Activated naive CD4-positive, alpha-beta T cell treated with anti-CD3 and anti-CD28 coated beads, Interleukin-2, amount 50 U/mL, for 72 hours (primary cell): Measurements from ENCODE around the gene SLC22A5. TPM values are rescaled to one million over a fixed set of nuclear protein-coding genes. Genes with fewer than 3 reads are reported as not detected.

ENCODE experiments used
- ATAC-seq, 2 donors: fragments of 150-1000 bp; cut with Tn5 transposase; 2 replicates each; pipeline ENCODE4 v1.10.0; 2021; ENCODE audit warnings: mild to moderate bottlenecking in 2 of 2, moderate library complexity in 2 of 2
- DNase-seq, 2 donors: peaks; one replicate each; pipeline ENCODE4 v3.0.0; 2021 to 2022; ENCODE audit warnings: low spot score in 2 of 2
- H3K27ac Mint-ChIP-seq, 2 donors: one replicate each; pipeline ENCODE4 v1.8.0; 2022; ENCODE audit warnings: mild to moderate bottlenecking in 2 of 2, mixed read lengths in 2 of 2
- H3K36me3 Mint-ChIP-seq, 2 donors: one replicate each; pipeline ENCODE4 v1.8.0; 2022; ENCODE audit warnings: mixed read lengths in 2 of 2
- H3K9me3 Mint-ChIP-seq, 2 donors: one replicate each; pipeline ENCODE4 v1.8.0; 2022; ENCODE audit warnings: mixed read lengths in 2 of 2
- total RNA-seq, 2 donors: library from RNA; stranded (reverse); gene quantifications; one replicate each; pipeline ENCODE4 v1.2.3, GENCODE V29; 2022

The SLC22A5 gene
- total RNA-seq = 1 to 10 TPM; 3.1 to 5.5 TPM

- peak; percentile 93 to 94 for ATAC-seq
- Mint-ChIP-seq H3K36me3 (peaks cover 0 to 13% of the 10 kb centered on the region in 2 donors), H3K27ac (peak within 1 kb of the TSS; percentile 87 to 93), H3K9me3 (no peaks in the 10 kb centered on the region)
- DNase-seq = peak; percentile 74 to 86
Observed at GRCh38 chr5:132369474-132370180, at the start of gene SLC22A5. SLC22A5 (plus strand) TSS chr5:132369710; CDS start chr5:132369973, 263 bp downstream.

GRCh38 chr5:132319975-132320374, 49.5 kb upstream of the SLC22A5 start:
- H3K36me3 Mint-ChIP-seq = no peaks in the 10 kb centered on the region
- no peak overlapping the region for H3K27ac Mint-ChIP-seq
- H3K9me3 Mint-ChIP-seq = no peaks in the 10 kb centered on the region
- ATAC-seq = no peak
- DNase-seq = no peak

GRCh38 chr5:132321109-132321721, 48.3 kb upstream of the SLC22A5 start:
- Mint-ChIP-seq H3K9me3 (no peaks in the 10 kb centered on the region), H3K27ac (no peak overlapping the region), H3K36me3 (no peaks in the 10 kb centered on the region)
- DNase-seq = no peak
- no peak for ATAC-seq

- DNase-seq (no peak), ATAC-seq (no peak)
- Mint-ChIP-seq H3K9me3 (no peaks in the 10 kb centered on the region), H3K36me3 (no peaks in the 10 kb centered on the region), H3K27ac (no peak overlapping the region)
Observed at GRCh38 chr5:132322266-132322665, 47.2 kb upstream of the SLC22A5 start.

DNA sequence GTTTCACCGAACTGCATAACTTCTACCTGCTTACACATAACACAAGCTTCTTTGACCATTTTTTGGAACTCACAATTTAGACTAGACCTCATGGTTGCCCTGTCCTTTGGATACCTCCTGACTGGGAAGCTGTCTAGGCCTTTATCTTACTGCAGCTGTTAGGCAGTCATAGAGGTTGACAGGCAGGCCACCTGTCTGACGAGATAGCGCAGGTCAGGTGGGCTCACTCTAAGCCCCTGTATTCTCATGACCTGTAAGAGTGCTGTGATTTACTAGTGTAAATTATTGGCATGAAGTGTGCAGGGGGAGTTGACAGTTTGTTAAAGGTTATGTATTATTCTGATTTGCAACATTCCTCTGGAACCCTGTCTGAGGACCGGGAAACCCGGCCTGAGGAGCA, 46.3 kb upstream of the SLC22A5 start:
- H3K27ac Mint-ChIP-seq = peak overlapping the region in 1 of 2 donors; percentile 13
- DNase-seq (no peak), ATAC-seq (no peak)
- no peaks in the 10 kb centered on the region for H3K36me3 Mint-ChIP-seq
- no peaks in the 10 kb centered on the region for H3K9me3 Mint-ChIP-seq

DNA sequence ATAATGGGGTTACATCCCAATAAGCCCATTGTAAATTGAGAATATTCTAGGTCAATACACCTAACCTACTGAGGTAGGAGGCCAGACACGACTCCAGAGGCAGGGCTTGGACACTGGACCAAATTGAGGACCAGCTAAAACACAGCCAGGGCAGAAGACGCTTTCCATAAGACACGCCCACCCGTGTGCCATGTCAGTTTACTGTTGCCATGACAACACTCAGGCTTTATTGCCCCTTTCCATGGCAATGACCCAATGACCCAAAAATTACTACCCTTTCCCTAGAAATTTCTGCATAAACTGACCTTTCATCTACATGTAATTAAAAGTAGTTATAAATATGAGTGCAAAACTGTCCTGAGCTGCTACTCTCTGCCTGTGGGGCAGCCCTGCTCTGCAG, 43.8 kb upstream of the SLC22A5 start:
- ATAC-seq = no peak

GRCh38 chr5:132327252-132327955, 42.1 kb upstream of the SLC22A5 start:
- Mint-ChIP-seq H3K9me3 (no peaks in the 10 kb centered on the region), H3K27ac (no peak overlapping the region), H3K36me3 (no peaks in the 10 kb centered on the region)
- no peak for ATAC-seq
- DNase-seq = no peak

More for the DNA sequence above, 43.8 kb upstream of the SLC22A5 start:
- Mint-ChIP-seq H3K27ac (no peak overlapping the region), H3K36me3 (no peaks in the 10 kb centered on the region), H3K9me3 (no peaks in the 10 kb centered on the region)
- DNase-seq = no peak

DNA sequence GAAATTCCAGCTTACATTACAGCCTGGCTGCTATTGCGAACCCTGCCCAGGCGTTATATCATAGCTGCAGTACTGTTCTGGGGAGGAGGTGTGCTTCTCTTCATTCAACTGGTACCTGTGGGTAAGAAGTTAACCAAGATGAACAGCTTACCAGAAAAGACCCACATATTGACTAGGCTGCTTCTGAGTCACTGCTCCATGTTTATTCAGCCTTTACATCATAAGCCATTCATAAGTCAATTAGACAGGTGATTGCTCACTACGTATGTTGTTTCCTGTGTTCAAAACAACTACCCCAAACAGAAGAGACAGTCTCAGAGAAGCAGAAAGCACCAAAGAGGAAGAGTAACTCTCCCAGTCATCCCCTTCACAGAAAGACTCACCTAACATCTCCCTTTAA, 34.7 kb upstream of the SLC22A5 start:
- H3K9me3 Mint-ChIP-seq = no peaks in the 10 kb centered on the region
- DNase-seq (no peak), ATAC-seq (peak in 1 of 2 donors; percentile 99)
- H3K36me3 Mint-ChIP-seq = no peaks in the 10 kb centered on the region
- no peak overlapping the region for H3K27ac Mint-ChIP-seq

DNA sequence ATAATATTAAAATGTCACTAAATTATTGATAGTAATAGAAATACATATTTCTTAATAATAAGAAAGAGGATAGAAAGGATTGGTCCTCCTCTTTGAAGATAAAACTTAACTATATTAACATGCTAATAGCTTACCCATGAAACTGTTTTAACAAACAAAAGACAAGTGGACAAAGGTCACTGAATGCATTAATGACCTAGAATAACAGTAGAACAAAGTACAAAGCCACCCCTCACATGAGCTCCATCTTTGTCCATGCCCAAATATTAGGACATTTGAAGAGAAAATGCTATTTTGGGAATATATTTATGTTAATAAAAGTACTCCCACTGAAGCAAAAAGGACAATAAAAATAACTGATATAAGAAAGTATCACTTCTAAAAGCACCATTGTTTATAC, 34.1 kb upstream of the SLC22A5 start:
- no peak for ATAC-seq
- Mint-ChIP-seq H3K9me3 (no peaks in the 10 kb centered on the region), H3K36me3 (no peaks in the 10 kb centered on the region), H3K27ac (no peak overlapping the region)
- DNase-seq = no peak

DNA sequence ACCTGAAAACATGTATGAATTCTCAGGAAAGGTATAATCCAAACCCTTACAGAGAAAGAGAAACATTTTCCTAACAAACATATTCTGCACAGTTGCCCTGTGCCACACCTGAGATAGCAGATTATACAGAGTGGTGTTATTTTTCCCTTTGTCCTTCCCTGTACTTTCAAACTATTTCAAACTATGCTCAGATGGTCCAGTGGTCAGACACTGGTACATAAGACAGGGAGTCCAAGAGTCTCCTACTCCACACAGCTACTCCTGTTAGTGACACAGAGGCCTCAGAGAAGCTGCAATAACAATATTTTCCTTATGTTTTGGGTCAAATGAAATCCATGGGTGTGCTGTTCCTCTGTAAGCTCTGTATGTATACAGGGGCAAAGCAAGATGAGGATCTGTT, 30.0 kb upstream of the SLC22A5 start:
- DNase-seq = no peak
- Mint-ChIP-seq H3K27ac (no peak overlapping the region), H3K36me3 (no peaks in the 10 kb centered on the region), H3K9me3 (no peaks in the 10 kb centered on the region)
- no peak for ATAC-seq

DNA sequence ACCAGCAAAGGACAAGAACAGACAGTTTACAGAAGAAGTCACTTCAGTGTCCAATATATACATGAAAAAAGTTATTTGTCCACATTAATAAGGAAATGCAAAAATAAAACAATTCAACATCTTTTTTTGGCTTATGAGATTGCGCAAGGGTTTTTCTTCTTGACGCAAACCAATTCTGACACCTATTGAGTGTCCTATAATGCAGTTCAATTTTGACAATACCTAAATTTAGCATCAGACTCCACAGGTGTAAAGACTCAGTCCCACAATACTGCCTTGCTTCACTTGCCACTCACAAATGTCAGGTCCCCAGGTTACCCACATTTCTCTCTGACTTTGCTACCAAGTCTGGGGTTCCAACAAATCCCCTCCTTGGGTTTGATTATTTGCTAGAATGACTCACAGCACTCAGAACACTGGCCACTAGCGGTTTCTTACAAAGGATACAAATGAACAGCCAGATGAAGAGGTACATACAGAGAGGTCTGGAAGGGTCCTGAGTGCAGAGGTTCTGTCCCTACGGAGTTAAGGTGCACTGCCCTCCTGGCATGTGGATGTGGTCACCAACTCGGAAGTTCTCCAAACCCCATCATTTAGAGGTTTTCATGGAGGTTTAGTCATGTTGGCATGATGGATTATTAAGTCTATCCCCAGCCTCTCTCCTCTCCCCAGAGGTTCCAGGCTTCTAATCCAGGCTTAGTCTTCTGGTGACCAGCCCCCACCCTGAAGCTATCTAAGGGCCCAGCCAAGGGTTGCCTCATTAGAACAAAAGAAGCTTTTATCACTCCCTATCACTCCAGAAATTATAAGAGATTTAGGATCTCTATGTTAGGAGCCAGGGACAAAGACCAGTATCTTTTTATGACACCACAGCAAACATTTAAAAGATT, 27.0 kb upstream of the SLC22A5 start:
- Mint-ChIP-seq H3K9me3 (peaks cover 0 to 5% of the 10 kb centered on the region in 2 donors), H3K36me3 (peaks cover 0 to 7% of the 10 kb centered on the region in 2 donors), H3K27ac (no peak overlapping the region)
- DNase-seq = no peak
- no peak for ATAC-seq

DNA sequence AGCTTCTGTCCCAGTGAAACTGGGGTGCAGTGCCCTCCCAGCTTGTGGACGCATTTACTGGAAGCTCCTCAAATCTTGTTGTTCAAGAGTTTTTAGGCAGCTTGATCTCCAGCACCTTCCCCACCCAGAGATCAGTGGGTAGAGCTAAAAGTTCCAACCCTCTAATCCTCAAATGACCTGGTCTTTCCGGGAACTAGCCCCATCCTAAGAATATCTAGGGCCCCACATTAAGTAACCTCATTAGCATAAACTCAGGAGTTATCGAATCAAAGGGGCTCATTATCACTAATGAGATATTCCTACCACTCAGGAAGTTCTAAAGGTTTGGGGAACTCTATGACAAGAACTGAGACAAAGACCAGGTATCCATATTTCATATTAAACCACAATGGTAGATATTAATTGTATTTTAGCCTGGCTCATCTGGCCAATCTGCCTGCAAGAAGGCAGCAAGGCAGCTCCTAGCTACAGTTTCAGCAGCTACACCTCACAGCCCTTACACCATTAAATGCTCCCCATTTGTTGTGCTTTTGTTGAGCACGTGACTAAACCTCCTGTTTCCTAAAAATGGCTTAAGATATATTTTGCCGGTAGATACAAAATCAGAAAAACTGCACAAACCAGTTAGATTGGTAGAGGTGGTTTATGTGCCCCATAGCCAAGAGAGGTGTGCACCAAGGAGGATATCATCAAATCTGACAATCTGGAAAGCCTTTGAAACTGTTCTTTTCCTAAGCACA, 24.6 kb upstream of the SLC22A5 start:
- peaks cover 8 to 18% of the 10 kb centered on the region in 2 donors for H3K36me3 Mint-ChIP-seq
- peaks cover 0 to 5% of the 10 kb centered on the region in 2 donors for H3K9me3 Mint-ChIP-seq
- H3K27ac Mint-ChIP-seq = no peak overlapping the region

GRCh38 chr5:132353486-132353995, 16.0 kb upstream of the SLC22A5 start:
- peaks cover 5 to 19% of the 10 kb centered on the region in 2 donors for H3K36me3 Mint-ChIP-seq
- no peak for DNase-seq
- no peak for ATAC-seq
- H3K9me3 Mint-ChIP-seq = no peaks in the 10 kb centered on the region
- no peak overlapping the region for H3K27ac Mint-ChIP-seq

More for the DNA sequence above, 24.6 kb upstream of the SLC22A5 start:
- ATAC-seq (no peak), DNase-seq (no peak)

GRCh38 chr5:132354381-132355139, 14.9 kb upstream of the SLC22A5 start:
- DNase-seq = no peak
- H3K36me3 Mint-ChIP-seq = peaks cover 0 to 13% of the 10 kb centered on the region in 2 donors
- H3K27ac Mint-ChIP-seq = no peak overlapping the region
- no peaks in the 10 kb centered on the region for H3K9me3 Mint-ChIP-seq
- no peak for ATAC-seq

GRCh38 chr5:132355140-132355765, 14.3 kb upstream of the SLC22A5 start:
- DNase-seq = no peak
- H3K36me3 Mint-ChIP-seq = peaks cover 0 to 13% of the 10 kb centered on the region in 2 donors
- ATAC-seq = no peak
- no peak overlapping the region for H3K27ac Mint-ChIP-seq
- no peaks in the 10 kb centered on the region for H3K9me3 Mint-ChIP-seq
